GM18526 (cell line): Measurements from ENCODE around the gene CAP1.

Source experiments
- POLR2A ChIP-seq: IDR thresholded peaks from 3 replicates; pipeline ENCODE4 v1.6.1; 2011; ENCODE audit not compliant: insufficient read length; ENCODE audit errors: extremely low read depth

Gene CAP1

DNA sequence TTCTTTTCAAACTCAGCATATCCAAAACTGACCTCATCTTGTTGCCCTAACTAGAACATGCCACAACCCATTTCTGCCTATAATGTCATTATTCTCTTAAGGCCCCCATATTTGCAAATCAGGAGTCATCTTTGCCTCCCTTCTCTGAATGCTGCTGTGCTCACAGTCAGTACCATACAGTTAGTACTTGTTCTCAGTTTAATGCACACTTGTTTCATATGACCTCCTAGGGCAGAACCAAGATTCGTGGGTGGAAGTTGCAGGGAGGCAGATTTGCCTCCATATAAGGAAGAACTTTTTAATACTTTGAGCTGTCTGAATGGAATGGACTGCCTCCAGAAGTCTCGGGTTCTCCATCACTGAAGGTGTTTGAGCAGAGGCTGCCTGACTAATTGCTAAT lies 9.2 kb downstream of the CAP1 start:
- no peak for TF ChIP-seq POLR2A

- TF ChIP-seq POLR2A = no peak
These were observed 10.3 kb downstream of the CAP1 start for GRCh38 chr1:40050863-40051262.

DNA sequence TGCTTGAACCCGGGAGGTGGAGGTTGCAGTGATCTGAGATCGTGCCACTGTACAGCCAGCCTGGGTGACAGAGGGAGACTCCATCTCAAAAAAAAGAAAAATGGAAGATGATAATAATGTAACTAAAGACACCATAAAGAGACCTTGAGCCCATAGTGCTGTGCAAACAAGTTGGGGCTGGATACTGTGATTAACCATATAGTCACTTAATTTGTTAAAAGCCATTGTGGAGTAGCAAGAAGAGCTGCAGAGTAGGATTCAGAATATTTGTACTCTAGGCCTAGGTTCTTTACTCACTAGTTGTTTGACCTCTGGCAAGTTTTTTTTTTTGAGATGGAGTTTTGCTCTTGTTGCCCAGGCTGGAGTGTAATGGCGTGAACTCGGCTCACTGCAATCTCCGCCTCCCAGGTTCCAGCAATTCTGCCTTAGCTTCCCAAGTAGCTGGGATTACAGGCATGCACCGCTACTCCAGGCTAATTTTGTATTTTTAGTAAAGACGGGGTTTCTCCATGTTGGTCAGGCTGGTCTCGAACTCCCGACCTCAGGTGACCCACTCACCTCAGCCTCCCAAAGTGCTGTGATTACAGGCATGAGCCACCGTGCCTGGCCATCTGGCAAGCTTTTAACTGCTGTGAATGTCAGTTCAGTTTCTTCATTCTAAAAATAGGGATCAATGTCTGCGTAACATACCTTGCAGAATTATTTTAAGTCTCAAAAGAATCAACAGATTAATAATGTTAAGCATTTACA lies 12.8 kb downstream of the CAP1 start:
- TF ChIP-seq POLR2A = no peak

DNA sequence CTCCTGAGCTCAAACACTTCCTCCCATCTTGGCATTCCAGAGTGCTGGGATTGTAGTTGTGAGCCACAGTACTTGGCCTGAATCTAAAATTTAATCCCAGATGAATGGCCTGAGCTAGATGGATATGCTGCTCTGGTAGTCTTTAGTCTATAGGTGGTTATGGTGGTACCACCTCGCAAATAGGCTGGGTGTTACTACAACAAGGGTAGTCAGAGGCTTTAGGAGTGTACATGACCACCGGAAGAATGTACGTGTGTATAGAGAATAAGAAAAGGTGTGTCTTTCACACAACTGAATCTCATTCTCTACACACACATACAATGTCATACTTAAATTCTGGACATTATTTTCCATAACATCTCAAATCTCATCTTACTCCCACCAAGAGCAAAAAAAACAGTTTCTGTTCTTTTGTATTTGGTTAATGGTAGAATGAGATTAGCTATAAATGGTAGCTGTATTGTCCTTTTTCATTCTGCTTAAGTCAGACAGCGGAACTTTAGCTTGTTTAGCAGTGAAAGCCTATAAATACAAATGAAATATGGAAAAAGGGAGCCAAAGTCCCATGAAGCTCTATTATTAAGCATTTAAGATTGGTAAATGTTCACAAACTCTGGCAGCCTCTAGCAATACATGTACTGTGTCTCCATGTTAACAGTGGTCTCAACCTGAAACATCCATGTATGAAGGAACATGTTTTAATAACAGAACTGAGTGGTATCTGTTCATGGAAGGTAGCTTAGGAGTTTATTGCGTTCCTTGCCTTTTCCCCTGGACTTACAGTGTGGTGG lies 16.2 kb downstream of the CAP1 start:
- no peak for TF ChIP-seq POLR2A

GRCh38 chr1:40057310-40058030 lies 16.9 kb downstream of the CAP1 start:
- no peak for TF ChIP-seq POLR2A

GRCh38 chr1:40058097-40058452 lies 17.5 kb downstream of the CAP1 start:
- no peak for TF ChIP-seq POLR2A

DNA sequence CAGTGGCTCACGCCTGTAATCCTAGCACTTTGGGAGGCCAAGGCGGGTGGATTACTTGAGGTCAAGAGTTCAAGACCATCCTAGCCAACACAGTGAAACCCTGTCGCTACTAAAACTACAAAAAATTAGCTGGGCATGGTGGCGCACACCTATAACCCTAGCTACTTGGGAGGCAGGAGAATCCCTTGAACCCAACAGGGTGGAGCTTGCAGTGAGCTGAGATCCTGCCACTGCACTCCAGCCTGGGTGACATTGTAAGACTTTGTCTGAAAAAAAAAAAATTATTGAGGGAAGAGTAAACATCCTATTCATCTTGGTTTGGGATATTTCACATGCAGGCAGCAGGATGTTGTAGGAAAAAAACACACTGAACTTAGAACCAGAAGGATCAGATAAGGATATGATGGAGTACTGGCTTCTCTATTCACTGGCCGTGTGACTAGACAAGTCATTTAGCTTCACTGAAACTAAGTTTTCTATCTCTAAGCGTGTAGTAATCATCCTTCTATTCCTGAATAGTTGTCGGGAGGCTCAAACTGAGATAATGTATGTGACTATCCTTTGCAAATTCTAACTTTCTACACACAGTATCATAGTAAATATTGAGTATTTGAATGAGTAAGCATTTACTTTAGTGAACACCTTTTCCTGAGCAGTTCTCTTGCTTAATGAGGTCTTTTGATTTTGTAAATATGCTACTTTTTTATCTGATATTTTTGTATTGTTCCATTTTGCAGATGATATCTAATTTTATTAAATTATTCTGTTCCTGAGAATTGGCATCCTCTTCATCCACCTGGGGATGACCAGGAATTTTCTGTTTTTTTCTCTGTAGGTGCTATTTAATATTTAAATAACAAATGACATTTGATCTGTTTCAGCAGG lies 18.2 kb downstream of the CAP1 start:
- TF ChIP-seq POLR2A = no peak

- no peak for TF ChIP-seq POLR2A
These were observed 18.9 kb downstream of the CAP1 start for GRCh38 chr1:40059338-40059959.

DNA sequence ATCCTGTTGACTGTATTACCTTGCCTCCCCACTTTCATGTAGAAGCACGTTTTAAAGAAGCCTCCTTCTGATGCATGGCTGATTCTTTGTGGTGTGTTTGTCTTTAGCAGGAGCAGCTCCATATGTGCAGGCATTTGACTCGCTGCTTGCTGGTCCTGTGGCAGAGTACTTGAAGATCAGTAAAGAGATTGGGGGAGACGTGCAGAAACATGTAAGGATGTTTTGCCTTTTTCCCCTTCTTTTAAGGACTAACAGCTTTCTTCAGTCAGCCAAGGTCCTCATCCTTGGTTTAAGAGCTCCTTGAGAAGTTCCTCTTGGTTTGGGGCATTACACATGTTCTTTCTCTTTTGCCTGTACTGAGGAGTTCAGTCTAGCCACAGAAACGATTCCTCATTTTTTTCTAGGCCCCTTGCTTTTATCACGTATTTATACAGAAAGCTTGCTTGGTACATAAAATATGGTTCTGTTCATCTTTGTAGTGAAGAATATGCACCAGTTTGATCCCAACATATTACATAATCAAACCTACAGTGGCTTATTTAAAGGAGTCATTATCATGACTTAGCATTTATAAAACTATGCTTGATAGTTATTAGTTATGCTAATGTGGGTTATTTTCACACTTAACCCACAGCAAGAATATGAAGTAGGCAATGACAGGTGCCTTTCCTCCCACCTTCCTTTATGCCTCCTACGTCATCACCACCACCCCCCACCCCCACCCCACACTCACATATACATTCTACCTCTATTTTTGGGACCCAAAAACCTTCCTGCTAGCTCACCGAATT lies 19.6 kb downstream of the CAP1 start:
- no peak for TF ChIP-seq POLR2A

- no peak for TF ChIP-seq POLR2A
These were observed 24.4 kb downstream of the CAP1 start for GRCh38 chr1:40064797-40065499.

DNA sequence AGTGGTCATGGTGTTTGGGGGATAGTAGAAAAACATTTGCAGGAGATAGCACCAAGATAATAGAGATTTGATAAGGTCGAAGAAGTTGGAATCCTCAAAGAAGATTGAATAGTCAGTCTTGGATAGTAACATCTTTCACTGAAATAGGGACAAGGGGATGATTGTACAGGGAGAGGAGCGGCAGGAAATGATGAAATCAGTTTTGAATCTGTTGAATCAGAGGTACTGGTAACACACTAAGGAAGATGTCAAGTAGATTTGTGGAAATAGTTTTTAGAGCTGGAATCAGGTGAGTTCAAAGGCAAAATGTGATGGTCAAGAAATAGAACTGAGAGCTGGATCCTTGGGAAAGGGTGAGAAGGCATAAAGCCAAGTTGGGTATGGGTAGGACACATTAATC lies 26.5 kb downstream of the CAP1 start:
- TF ChIP-seq POLR2A = no peak

DNA sequence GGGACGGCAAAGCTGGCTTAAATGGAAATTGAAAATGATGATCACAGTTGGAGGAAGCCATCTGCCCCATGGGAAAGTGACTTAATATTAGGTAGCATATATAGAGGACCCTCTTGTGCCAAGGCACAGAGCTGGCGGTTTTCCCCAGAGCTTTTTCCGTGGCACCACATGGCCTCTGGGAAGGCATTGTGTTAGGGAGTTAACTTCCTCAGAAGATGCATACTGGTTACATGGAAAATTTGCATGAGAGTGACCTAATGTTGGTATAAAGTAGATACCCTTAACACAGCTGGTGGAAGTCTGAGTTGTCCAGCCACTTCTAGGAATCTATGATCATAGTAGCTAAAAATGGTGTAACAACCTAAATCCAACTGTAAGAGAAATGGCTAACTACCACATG lies 27.3 kb downstream of the CAP1 start:
- no peak for TF ChIP-seq POLR2A

GRCh38 chr1:40072142-40072541 lies 31.6 kb downstream of the CAP1 start:
- TF ChIP-seq POLR2A = no peak
